Adrenal gland (tissue), 12 donors: ENCODE data around the gene PDZD7. TPM values are rescaled to one million over a fixed set of nuclear protein-coding genes. Genes with fewer than 3 reads are reported as not detected.
A peak's percentile ranks its signal among the peaks of the same experiment; 100 is the strongest.

Source experiments
- DNase-seq, 7 donors: peaks; one replicate each; pipeline ENCODE4 v3.0.0-alpha.2; 2019 to 2020
- H3K27ac ChIP-seq, 5 donors: fragments of 200-600 bp; sonication (generic) in 4 of 5; 1 replicate in 3 of 5; 2 replicates in 2 of 5; pipeline versions ENCODE4 v1.5.1 to v1.8.0; 2016 to 2020; ENCODE audit warnings: mild to moderate bottlenecking in 1 of 5
- H3K27me3 ChIP-seq: fragments of 200-600 bp; 2 replicates; pipeline ENCODE4 v1.8.0; 2021
- H3K36me3 ChIP-seq, 2 donors: fragments of 200-600 bp; replicated peaks in 1 of 2; 1 replicate in 1 of 2; 2 replicates in 1 of 2; pipeline versions ENCODE4 v1.5.1 to v1.8.0; 2018 to 2022
- H3K4me1 ChIP-seq, 2 donors: fragments of 200-600 bp; replicated peaks in 1 of 2; 1 replicate in 1 of 2; 2 replicates in 1 of 2; pipeline versions ENCODE4 v1.5.1 to v1.8.0; 2018 to 2021
- H3K4me3 ChIP-seq, 4 donors: fragments of 200-600 bp; sonication (generic) in 3 of 4; one replicate each; pipeline ENCODE4 v1.5.1; 2016 to 2018
- H3K9me3 ChIP-seq, 3 donors: fragments of 200-600 bp; sonication (generic) in 1 of 3; replicated peaks in 1 of 3; 1 replicate in 2 of 3; 2 replicates in 1 of 3; pipeline versions ENCODE4 v1.5.1 to v1.8.0; 2016 to 2021
- CTCF ChIP-seq, 6 experiments: fragments of 450-650 bp in 4 of 6; fragments of 200-600 bp in 2 of 6; sonication (generic) in 1 of 6; IDR thresholded peaks; 1 replicate in 5 of 6; 2 replicates in 1 of 6; pipeline versions ENCODE4 v1.5.1 to v1.8.0; 2016 to 2021; ENCODE audit warnings: antibody characterized with exemption in 6 of 6, mild to moderate bottlenecking in 2 of 6, moderate library complexity in 1 of 6
- POLR2A ChIP-seq, 2 donors: fragments of 450-650 bp; IDR thresholded peaks; one replicate each; pipeline ENCODE4 v1.6.1; 2017; ENCODE audit warnings: antibody characterized with exemption in 2 of 2, mild to moderate bottlenecking in 2 of 2, moderate library complexity in 1 of 2
- WGBS, 4 donors: extraction: QIAGEN DNeasy Blood & Tissue Kit in 2 of 4; methylation state at CpG; one replicate each; pipeline versions ENCODE4 v1.1.5 to v1.1.7; 2013 to 2017; 5-methylcytosine and 5-hydroxymethylcytosine counted together
- intact Hi-C, 2 donors: fragments of 100-400 bp; cut with DNase I; formaldehyde crosslinking; loops; one replicate each; pipeline versions ENCODE4 v1.14.1 to v1.15.0; 2022 to 2023
- polyA plus RNA-seq, 3 donors: library from polyadenylated mRNA; stranded (reverse); fragments of 200-250 nt in 2 of 3; fragments of 350-450 nt in 1 of 3; fragmentation: Illumina TruSeq in 1 of 3; extraction: RNeasy Lipid Tissue Mini Kit (QIAGEN cat#74804) in 1 of 3; gene quantifications; one replicate each; pipeline ENCODE4 v1.2.3, GENCODE V29; 2013 to 2014
- total RNA-seq, 9 donors: library from RNA; depleted of rRNA in 4 of 9; stranded (reverse); fragments of >200 nt in 4 of 9; fragments of 120-200 nt in 1 of 9; fragmentation: NEBNext Ultra II Directional in 1 of 9; extraction: Animal tissue kit (Norgen Biotek cat#: 25700) in 1 of 9; gene quantifications; one replicate each; pipeline versions ENCODE4 v1.1.0 to v1.2.4, GENCODE V29; 2013 to 2023
- donor health status: healthy with polysubstance abuse.
- donor health status: Bipolar disorder and iron deficiency.
- donor health status: DM: yes; HTN: yes; CAD: no.
- donor health status: DM: no; HTN: no; CAD: no.
- donor health status: DM: no; HTN: no; CAD: no.
- donor health status: DM: yes; HTN: yes; CAD: no.

PDZD7 gene
- total and polyA plus RNA-seq, 12 donors = 0.13 to 3.5 (median 0.60) TPM; not detected in 1

- no peak overlapping the region for H3K27ac ChIP-seq
Observed at GRCh38 chr10:101073631-101074030, 42.7 kb upstream of the PDZD7 start.

DNA sequence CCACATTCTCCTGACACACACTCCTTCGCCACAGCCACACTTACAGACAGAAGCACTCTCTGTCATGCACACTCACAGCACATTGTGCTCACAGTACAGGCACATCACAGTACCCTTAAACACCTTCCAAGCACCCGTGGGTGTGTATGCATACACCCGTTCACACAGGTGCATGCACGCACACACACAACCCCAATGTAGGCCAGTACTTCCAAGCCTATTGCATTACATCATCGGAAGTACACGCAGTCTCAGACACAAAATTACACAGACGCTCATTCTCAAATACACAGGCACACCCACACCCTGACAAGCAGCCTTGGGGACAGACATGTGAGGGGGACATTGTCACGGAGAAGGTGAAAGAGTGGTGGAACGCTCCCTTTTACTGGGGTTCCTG, 42.0 kb upstream of the PDZD7 start:
- intact Hi-C loops = no loop called here
- no peak for TF ChIP-seq POLR2A (IDR thresholded peaks at IDR 0.05)
- no peaks in the 10 kb centered on the region for H3K4me1 ChIP-seq
- no peak overlapping the region for H3K27ac ChIP-seq
- DNase-seq = no peak
- H3K4me3 ChIP-seq = no peak overlapping the region
- no peaks in the 10 kb centered on the region for H3K9me3 ChIP-seq
- peaks cover 25% of the 10 kb centered on the region for H3K27me3 ChIP-seq
- H3K36me3 ChIP-seq = no peaks in the 10 kb centered on the region
- 57 to 65% (median 62%) methylated on average over 9 of the region's 9 CpGs for WGBS, 4 donors

More at GRCh38 chr10:101073631-101074030, 42.7 kb upstream of the PDZD7 start:
- H3K27me3 ChIP-seq = peaks cover 25% of the 10 kb centered on the region
- no peak overlapping the region for H3K4me3 ChIP-seq
- no peaks in the 10 kb centered on the region for H3K9me3 ChIP-seq
- intact Hi-C loops = no loop called here
- no peaks in the 10 kb centered on the region for H3K36me3 ChIP-seq
- DNase-seq = no peak
- TF ChIP-seq CTCF (IDR thresholded peaks at IDR 0.05) = no peak
- TF ChIP-seq POLR2A (IDR thresholded peaks at IDR 0.05) = no peak
- H3K4me1 ChIP-seq = no peaks in the 10 kb centered on the region
- WGBS, 4 donors = 7 to 19% (median 10%) methylated on average over 10 to 13 of the region's 13 CpGs

DNA sequence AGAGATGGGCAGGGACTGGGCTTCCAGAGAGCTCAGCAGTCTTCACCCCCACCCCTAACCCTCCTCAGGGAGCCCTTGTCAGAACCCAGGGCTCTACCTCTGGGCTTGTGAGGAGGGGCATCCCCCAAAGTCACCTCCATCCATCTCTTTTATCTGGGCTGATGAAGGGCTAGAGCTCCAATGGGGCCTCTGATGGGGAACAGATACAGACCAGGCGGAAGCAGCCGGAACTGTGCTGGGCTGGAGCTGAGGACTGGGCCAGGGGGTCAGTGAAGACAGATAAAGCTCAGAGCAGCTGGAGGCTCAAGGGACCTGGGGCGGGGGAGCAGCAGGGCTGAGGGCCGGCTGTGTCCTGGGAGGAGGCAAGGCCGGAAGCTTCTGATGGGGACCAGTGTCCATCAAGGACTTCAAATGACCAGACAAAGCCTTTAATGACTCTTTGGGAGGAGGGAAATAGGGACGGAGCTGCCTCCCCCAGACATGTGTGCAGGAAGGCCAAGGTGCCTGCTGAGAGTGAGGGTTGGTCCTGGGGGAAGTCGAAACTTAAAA, 41.0 kb upstream of the PDZD7 start:
- Histone ChIP-seq H3K4me1 (peaks cover 6 to 8% of the 10 kb centered on the region in 2 donors), H3K27ac (no peak overlapping the region), H3K4me3 (no peak overlapping the region), H3K36me3 (no peaks in the 10 kb centered on the region), H3K27me3 (peaks cover 22% of the 10 kb centered on the region), H3K9me3 (no peaks in the 10 kb centered on the region)
- WGBS, 4 donors = 60 to 71% (median 63%) methylated on average over 7 of the region's 7 CpGs
- intact Hi-C loops = no loop called here
- no peak for TF ChIP-seq CTCF (IDR thresholded peaks at IDR 0.05)
- DNase-seq = no peak

DNA sequence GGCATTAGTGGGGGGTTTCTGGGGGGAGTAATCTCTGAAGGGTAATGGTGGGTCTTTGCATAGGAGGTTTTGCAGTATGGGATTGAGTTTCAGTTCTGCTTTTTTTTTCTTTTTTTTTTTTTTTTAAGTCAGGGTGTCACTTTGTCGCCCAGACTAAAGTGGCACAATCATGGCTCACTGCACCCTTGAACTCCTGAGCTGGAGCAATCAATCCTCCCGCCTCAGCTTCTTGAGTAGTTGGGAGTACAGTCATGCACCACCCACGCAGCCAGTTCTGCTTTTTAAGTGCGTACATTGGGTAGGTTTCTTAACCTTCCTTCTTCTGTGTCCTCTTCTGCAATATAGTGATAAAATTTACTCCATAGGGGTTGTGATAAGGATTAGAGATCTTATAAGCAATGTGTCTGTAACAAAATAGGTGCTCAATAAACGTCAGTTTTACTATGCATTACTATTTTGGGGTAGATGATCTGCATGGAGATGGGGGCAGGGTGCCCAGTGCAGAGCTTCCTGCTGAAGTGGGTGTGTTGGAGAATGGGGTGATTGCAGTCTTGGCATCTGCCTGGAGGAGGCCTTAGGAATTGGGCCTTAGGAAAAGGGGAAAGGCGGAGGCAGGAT, 40.4 kb upstream of the PDZD7 start:
- H3K4me1 ChIP-seq = peaks cover 6 to 12% of the 10 kb centered on the region in 2 donors
- TF ChIP-seq POLR2A (IDR thresholded peaks at IDR 0.05) = no peak
- TF ChIP-seq CTCF (IDR thresholded peaks at IDR 0.05) = no peak
- no peak overlapping the region for H3K27ac ChIP-seq
- DNase-seq = peak in 5 of 7 donors; percentile 43 to 74 (median 55)
- intact Hi-C loops = no loop called here
- H3K36me3 ChIP-seq = no peaks in the 10 kb centered on the region
- 57 to 71% (median 64%) methylated on average over 6 of the region's 6 CpGs for WGBS, 4 donors
- no peak overlapping the region for H3K4me3 ChIP-seq
- peaks cover 16% of the 10 kb centered on the region for H3K27me3 ChIP-seq
- H3K9me3 ChIP-seq = no peaks in the 10 kb centered on the region

DNA sequence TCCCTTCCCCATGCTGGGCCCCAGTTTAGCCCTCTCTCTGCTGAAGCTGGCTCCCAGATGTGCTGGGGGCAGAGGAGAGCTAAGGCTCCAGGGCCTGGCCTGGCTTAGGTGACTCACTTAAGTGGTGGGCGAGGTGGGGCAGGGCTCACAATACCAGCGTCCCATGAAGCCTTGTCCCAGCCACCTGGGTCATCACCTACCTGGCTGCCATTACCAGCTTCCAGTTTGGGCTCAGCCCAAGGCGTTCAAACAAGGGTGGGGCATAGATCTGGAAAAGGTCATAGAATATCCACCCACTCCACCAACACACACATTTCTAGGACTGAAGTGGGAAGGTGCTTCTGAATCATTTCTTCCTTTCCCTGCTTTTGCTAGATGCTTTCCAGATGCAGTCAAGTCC, 39.2 kb upstream of the PDZD7 start:
- TF ChIP-seq CTCF (IDR thresholded peaks at IDR 0.05) (no peak), POLR2A (IDR thresholded peaks at IDR 0.05) (no peak)
- Histone ChIP-seq H3K36me3 (no peaks in the 10 kb centered on the region), H3K27me3 (peaks cover 6% of the 10 kb centered on the region), H3K4me3 (no peak overlapping the region), H3K9me3 (no peaks in the 10 kb centered on the region), H3K27ac (no peak overlapping the region), H3K4me1 (peaks cover 6 to 20% of the 10 kb centered on the region in 2 donors)
- intact Hi-C loops = no loop called here
- DNase-seq = no peak
- WGBS, 4 donors = 82 to 85% (median 82%) methylated on average over 3 of the region's 3 CpGs; no CpG with 5 or more reads in 1 of the 4 donors
